K562 (cell line): Measurements from ENCODE around the gene CSNK2A1. TPM values are rescaled to one million over a fixed set of nuclear protein-coding genes. Genes with fewer than 3 reads are reported as not detected.

Experiments
- ATAC-seq: fragments of 200-7000 bp; cut with Tn5 transposase; 3 replicates; pipeline ENCODE4 v1.9.1; 2020; ENCODE audit warnings: moderate library complexity
- BruUV-seq: library from RNA; stranded (reverse); fragments of 400-500 nt; replicated peaks from 2 replicates; lab custom pipeline; 2021; lab: Mats Ljungman, UMichigan
- CTCF ChIA-PET: fragments of 300-600 bp; formaldehyde crosslinking; extraction: SDS; loops from one replicate; lab custom pipeline; 2021; ENCODE audit warnings: low intra/inter-chr PET ratio; lab: Yijun Ruan, JAX
- POLR2A ChIA-PET: fragments of 300-600, 350-650 bp; sonication (Branson Sonifier 250); formaldehyde crosslinking; extraction: SDS; loops from one replicate; lab custom pipeline; 2021; ENCODE audit warnings: antibody characterized with exemption, inconsistent platforms; lab: Yijun Ruan, JAX
- DNase-seq, 4 experiments: peaks; one replicate each; pipeline versions ENCODE4 v3.0.0 to v3.0.0-alpha.2; 2011 to 2018; ENCODE audit warnings: low spot score in 3 of 4, mixed read lengths in 3 of 4; ENCODE audit errors: extremely low read depth in 1 of 4
- FAIRE-seq: peaks from 2 replicates; lab custom pipeline; 2011; peaks lifted over from hg19 to GRCh38; lab: Jason Lieb, UNC
- H2AFZ ChIP-seq: 2 replicates; pipeline ENCODE4 v1.6.0; 2011; ENCODE audit warnings: low read depth, low read length, control low read depth, inconsistent platforms
- H3K27ac ChIP-seq: fragments of 200-600 bp; 3 replicates; pipeline ENCODE4 v1.8.0; 2011; ENCODE audit warnings: low read depth, mild to moderate bottlenecking, control low read depth, inconsistent platforms, low read length, moderate library complexity, mixed read lengths; ENCODE audit errors: extremely low read depth
- H3K27me3 ChIP-seq, 2 experiments: fragments of 300-600 bp in 1 of 2; 2 replicates in 1 of 2; 3 replicates in 1 of 2; pipeline versions ENCODE4 v1.6.0 to v1.8.0; 2011; ENCODE audit warnings: inconsistent platforms in 2 of 2, low read length in 2 of 2, mild to moderate bottlenecking in 1 of 2, mixed read lengths in 1 of 2, moderate library complexity in 1 of 2; ENCODE audit not compliant: control insufficient read depth in 2 of 2, insufficient read depth in 2 of 2
- H3K36me3 ChIP-seq: fragments of 300-600 bp; 3 replicates; pipeline ENCODE4 v1.8.0; 2011; ENCODE audit warnings: mild to moderate bottlenecking, low read length, inconsistent platforms; ENCODE audit not compliant: control insufficient read depth, insufficient read depth
- H3K4me1 ChIP-seq, 2 experiments: fragments of 200-600 bp in 1 of 2; replicated peaks in 1 of 2; 2 replicates in 1 of 2; 3 replicates in 1 of 2; pipeline versions ENCODE4 v1.5.1 to v1.8.0; 2011; ENCODE audit warnings: inconsistent platforms in 2 of 2, low read length in 2 of 2, mild to moderate bottlenecking in 1 of 2, mixed read lengths in 1 of 2, moderate library complexity in 1 of 2; ENCODE audit not compliant: control insufficient read depth in 2 of 2, insufficient read depth in 2 of 2
- H3K4me2 ChIP-seq: 2 replicates; pipeline ENCODE4 v1.6.1; 2011; ENCODE audit warnings: low read length, control low read depth, inconsistent platforms, mixed read lengths; ENCODE audit not compliant: insufficient read depth
- H3K4me3 ChIP-seq: fragments of 200-600 bp; sonication (generic), shearing (Covaris generic); 2 replicates; pipeline ENCODE4 v1.5.1; 2016; ENCODE audit warnings: control low read depth, inconsistent platforms
- H3K79me2 ChIP-seq: fragments of 200-600 bp; 3 replicates; pipeline ENCODE4 v1.8.0; 2011; ENCODE audit warnings: low read length, inconsistent platforms; ENCODE audit not compliant: control insufficient read depth, insufficient read depth
- H3K9ac ChIP-seq, 2 experiments: 2 replicates each; pipeline versions ENCODE4 v1.6.0 to v1.6.1; 2011; ENCODE audit warnings: low read depth in 2 of 2, low read length in 2 of 2, control low read depth in 1 of 2, inconsistent platforms in 1 of 2, mild to moderate bottlenecking in 1 of 2, mixed read lengths in 1 of 2; ENCODE audit not compliant: insufficient read depth in 1 of 2
- H3K9me1 ChIP-seq: one replicate; pipeline ENCODE4 v1.6.0; 2011; ENCODE audit warnings: inconsistent platforms, mild to moderate bottlenecking, low read length, moderate library complexity; ENCODE audit not compliant: control insufficient read depth, insufficient read depth
- H3K9me3 ChIP-seq: replicated peaks from 2 replicates; pipeline ENCODE4 v1.5.1; 2011; ENCODE audit warnings: low read depth, low read length, inconsistent platforms; ENCODE audit not compliant: control insufficient read depth, insufficient read depth
- H4K20me1 ChIP-seq: replicated peaks from 2 replicates; pipeline ENCODE4 v1.6.1; 2011; ENCODE audit warnings: low read length, inconsistent platforms, mixed read lengths; ENCODE audit not compliant: control insufficient read depth, insufficient read depth
- CEBPG ChIP-seq, 3 experiments: fragments of 200-800 bp in 1 of 3; sonication (Bioruptor generic) in 1 of 3; sonication (generic) in 1 of 3; formaldehyde crosslinking in 1 of 3; IDR thresholded peaks in 2 of 3; conservative IDR thresholded peaks in 1 of 3; 2 replicates each; pipeline versions ENCODE4 v1.6.1 to v1.8.0; 2016 to 2022; ENCODE audit warnings: missing compliant biosample characterization in 2 of 3, missing genetic modification characterization in 2 of 3, mild to moderate bottlenecking in 1 of 3, missing genetic modification reagents in 1 of 3
- HEY1 ChIP-seq: fragments of 250-450 bp; sonication (Bioruptor Pico); IDR thresholded peaks from 2 replicates; pipeline ENCODE4 v1.5.0; 2020; ENCODE audit warnings: mild to moderate bottlenecking, moderate library complexity, borderline replicate concordance
- HMBOX1 ChIP-seq: sonication (generic); IDR thresholded peaks from 2 replicates; pipeline ENCODE4 v1.6.1; 2016
- KHSRP ChIP-seq: fragments of 450-650 bp; IDR thresholded peaks from 2 replicates; pipeline ENCODE4 v1.6.1; 2017
- PHF8 ChIP-seq: fragments of 200-600 bp; sonication (generic); IDR thresholded peaks from 2 replicates; pipeline ENCODE4 v1.6.1; 2012; ENCODE audit warnings: mixed run types, mild to moderate bottlenecking, inconsistent platforms, low read length, moderate library complexity, borderline replicate concordance
- SRSF7 ChIP-seq: fragments of 200-400 bp; formaldehyde crosslinking; optimal IDR thresholded peaks from 2 replicates; pipeline ENCODE3; 2017; ENCODE audit warnings: mild to moderate bottlenecking, low read depth, low read length
- TSHZ1 ChIP-seq: fragments of 250-450 bp; sonication (Bioruptor Pico); IDR thresholded peaks from 2 replicates; pipeline ENCODE4 v1.4.0; 2020; ENCODE audit warnings: mild to moderate bottlenecking, moderate library complexity
- ZNF354B ChIP-seq: fragments of 250-450 bp; sonication (Bioruptor Pico); IDR thresholded peaks from 2 replicates; pipeline ENCODE4 v1.4.0; 2020
- ZNF699 ChIP-seq: fragments of 250-450 bp; sonication (Bioruptor Pico); IDR thresholded peaks from 2 replicates; pipeline ENCODE4 v1.8.0; 2021; ENCODE audit warnings: mild to moderate bottlenecking, moderate library complexity; ENCODE audit not compliant: insufficient replicate concordance
- in situ Hi-C: fragments of 300-500 bp; cut with MboI; formaldehyde crosslinking; loops from 4 replicates; pipeline ENCODE4 v1.15.0; 2018; ENCODE audit warnings: inconsistent platforms, mixed read lengths
- intact Hi-C: fragments of 100-400 bp; cut with micrococcal nuclease; formaldehyde crosslinking; loops from 2 replicates; pipeline ENCODE4 v1.14.2; 2022
- polyA plus RNA-seq, 8 experiments: library from polyadenylated mRNA; depleted of rRNA in 4 of 8; stranded (reverse) in 5 of 8; unstranded in 3 of 8; fragments of >200 nt; fragmentation: Nextera tagmentation in 2 of 8; fragmentation: Illumina TruSeq in 1 of 8; extraction: Ambion mirVana in 2 of 8; extraction: Trizol in 1 of 8; gene quantifications; 2 replicates each; pipeline versions ENCODE4 v1.2.1 to v1.2.3, GENCODE V29; 2011 to 2014; ENCODE audit warnings: inconsistent platforms in 1 of 8, missing spikeins in 1 of 8
- total RNA-seq, 7 experiments: library from RNA; depleted of rRNA in 6 of 7; stranded (reverse); fragments of >200 nt in 6 of 7; fragmentation: Illumina TruSeq in 2 of 7; extraction: Trizol in 2 of 7; gene quantifications; 2 replicates each; pipeline versions ENCODE4 v1.2.1 to v1.2.3, GENCODE V29; 2011 to 2021; ENCODE audit warnings: low replicate concordance in 1 of 7

CSNK2A1 gene
- total and polyA plus RNA-seq, 9 of the 15 experiments (the other 6 are each of a cell fraction or from before 2014, with no cell fraction given): 71.0 to 251 (median 103) TPM

- TF ChIP-seq SRSF7: no peak
- TF ChIP-seq CEBPG (CRISPR knock-in tag; IDR thresholded peaks at IDR 0.05): no peak
- 0 out of 4 replicates have a peak, but pooled peaks of 1 of the 2 experiments have one; percentile 22 for TF ChIP-seq CEBPG (tag; conservative IDR thresholded peaks at IDR 0.05 in 1 of 2, IDR thresholded peaks at IDR 0.05 in 1 of 2)
Observed at GRCh38 chr20:532530-532929, 11.1 kb downstream of the CSNK2A1 start (continued).

- H3K27ac ChIP-seq: peak overlapping the region; percentile 38; the same call in 1 of the 3 replicates
- POLR2A ChIA-PET: interaction anchor here (0.5 to 3.3 kb wide), 4 partner anchors 10 to 169 kb away, joined by 3 to 12 read pairs (median 3); partner anchors contain the start of gene CSNK2A1
- peaks cover 100% of the 10 kb centered on the region for H3K79me2 ChIP-seq
- in situ Hi-C loops: no loop called here
- no peak overlapping the region for H2AFZ ChIP-seq
- intact Hi-C loops: no loop called here
- H4K20me1 ChIP-seq: peaks cover 39% of the 10 kb centered on the region
- H3K4me2 ChIP-seq: no peak overlapping the region
- DNase-seq (no peak), ATAC-seq (no peak), FAIRE-seq (no peak)
- H3K4me1 ChIP-seq: peaks cover 9 to 23% of the 10 kb centered on the region in 2 experiments
- CTCF ChIA-PET: no interaction called here
- BruUV-seq: no TSS peak
- no peaks in the 10 kb centered on the region for H3K9me3 ChIP-seq
- H3K9me1 ChIP-seq: peaks cover 4% of the 10 kb centered on the region
- TF ChIP-seq PHF8 (no peak), TSHZ1 (CRISPR knock-in tag) (no peak), HMBOX1 (peak; percentile 39; the same call in 1 of the 2 replicates), ZNF699 (CRISPR knock-in tag) (no peak), KHSRP (no peak), HEY1 (CRISPR knock-in tag) (no peak), ZNF354B (no peak)
- no peak overlapping the region for H3K9ac ChIP-seq
- H3K36me3 ChIP-seq: peaks cover 68% of the 10 kb centered on the region
- H3K4me3 ChIP-seq: no peak overlapping the region
- H3K27me3 ChIP-seq: no peaks in the 10 kb centered on the region
Observed at GRCh38 chr20:531608-532007, 12.0 kb downstream of the CSNK2A1 start.
